SK-N-SH (cell line): ENCODE data around the gene WNT3. TPM values are rescaled to one million over a fixed set of nuclear protein-coding genes. Genes with fewer than 3 reads are reported as not detected.

Source experiments
- CTCF ChIA-PET: fragments of 300-600, 350-600 bp; formaldehyde crosslinking; extraction: SDS; loops from one replicate; lab custom pipeline; 2021; lab: Yijun Ruan, JAX
- POLR2A ChIA-PET: fragments of 350-600 bp; sonication (Branson Sonifier 250); formaldehyde crosslinking; extraction: SDS; loops from one replicate; lab custom pipeline; 2020; ENCODE audit warnings: antibody characterized with exemption, inconsistent platforms; lab: Yijun Ruan, JAX
- DNase-seq: peaks from one replicate; pipeline ENCODE4 v3.0.0; 2012
- H2AFZ ChIP-seq: fragments of 200-600 bp; sonication (generic); 2 replicates; pipeline ENCODE4 v1.8.1; 2016; ENCODE audit warnings: antibody characterized with exemption, mild to moderate bottlenecking, low read depth
- H3F3A ChIP-seq: fragments of 200-600 bp; sonication (generic); replicated peaks from 2 replicates; pipeline ENCODE3; 2016; ENCODE audit warnings: antibody characterized with exemption, mild to moderate bottlenecking; ENCODE audit not compliant: insufficient read depth
- H3K27ac ChIP-seq, 2 experiments: fragments of 200-500 bp in 1 of 2; fragments of 200-600 bp in 1 of 2; sonication (Bioruptor generic) in 1 of 2; sonication (generic), shearing (Covaris generic) in 1 of 2; 2 replicates each; pipeline versions ENCODE4 v1.5.1 to v1.6.1; 2014 to 2016; ENCODE audit warnings: low read depth in 2 of 2, inconsistent platforms in 1 of 2, low read length in 1 of 2, mild to moderate bottlenecking in 1 of 2, mixed read lengths in 1 of 2
- H3K27me3 ChIP-seq: fragments of 200-600 bp; sonication (generic), shearing (Covaris generic); 2 replicates; pipeline ENCODE4 v1.6.1; 2016; ENCODE audit warnings: mixed run types; ENCODE audit not compliant: insufficient read depth
- H3K36me3 ChIP-seq, 2 experiments: fragments of 200-500 bp in 1 of 2; fragments of 200-600 bp in 1 of 2; sonication (Bioruptor generic) in 1 of 2; sonication (generic) in 1 of 2; replicated peaks in 1 of 2; 2 replicates each; pipeline versions ENCODE3 to v1.5.1; 2014 to 2016; ENCODE audit warnings: low read length in 1 of 2, mild to moderate bottlenecking in 1 of 2; ENCODE audit not compliant: insufficient read depth in 2 of 2, control insufficient read depth in 1 of 2
- H3K4me1 ChIP-seq, 2 experiments: fragments of 200-500 bp in 1 of 2; fragments of 200-600 bp in 1 of 2; sonication (Bioruptor generic) in 1 of 2; sonication (generic), shearing (Covaris generic) in 1 of 2; 2 replicates each; pipeline versions ENCODE4 v1.5.1 to v1.6.1; 2014 to 2016; ENCODE audit warnings: low read depth in 1 of 2, low read length in 1 of 2, mixed run types in 1 of 2; ENCODE audit not compliant: insufficient read depth in 2 of 2, control insufficient read depth in 1 of 2
- H3K4me2 ChIP-seq: fragments of 200-600 bp; sonication (generic), shearing (Covaris generic); 2 replicates; pipeline ENCODE4 v1.6.1; 2017; ENCODE audit warnings: mixed run types
- H3K4me3 ChIP-seq, 2 experiments: fragments of 200-500 bp in 1 of 2; fragments of 200-600 bp in 1 of 2; sonication (Bioruptor generic) in 1 of 2; sonication (generic), shearing (Covaris generic) in 1 of 2; 2 replicates each; pipeline versions ENCODE4 v1.5.1 to v1.8.1; 2014 to 2016; ENCODE audit warnings: low read depth in 2 of 2, inconsistent platforms in 1 of 2, low read length in 1 of 2, mild to moderate bottlenecking in 1 of 2, mixed read lengths in 1 of 2, moderate library complexity in 1 of 2
- H3K79me2 ChIP-seq: fragments of 200-600 bp; sonication (generic); 2 replicates; pipeline ENCODE4 v1.8.1; 2017; ENCODE audit warnings: mild to moderate bottlenecking; ENCODE audit not compliant: insufficient read depth
- H3K9ac ChIP-seq: fragments of 200-600 bp; sonication (generic); 2 replicates; pipeline ENCODE4 v1.6.1; 2017; ENCODE audit warnings: mixed run types
- H3K9me2 ChIP-seq: fragments of 200-600 bp; sonication (generic); 2 replicates; pipeline ENCODE4 v1.6.1; 2017; ENCODE audit warnings: mixed run types
- H3K9me3 ChIP-seq: fragments of 200-600 bp; sonication (generic); 2 replicates; pipeline ENCODE4 v1.6.1; 2017; ENCODE audit warnings: mixed run types, mild to moderate bottlenecking, moderate library complexity
- H4K20me1 ChIP-seq: fragments of 200-600 bp; sonication (generic); 2 replicates; pipeline ENCODE4 v1.6.1; 2017; ENCODE audit warnings: mild to moderate bottlenecking, mixed run types; ENCODE audit not compliant: insufficient read depth
- CHD2 ChIP-seq: fragments of 150-350 bp; IDR thresholded peaks from 2 replicates; pipeline ENCODE4 v1.6.1; 2018; ENCODE audit warnings: low read length; ENCODE audit not compliant: partially characterized antibody
- ELF1 ChIP-seq: IDR thresholded peaks from 2 replicates; pipeline ENCODE4 v1.4.0; 2012
- FOXJ3 ChIP-seq: sonication (generic); formaldehyde crosslinking; IDR thresholded peaks from 2 replicates; pipeline ENCODE4 v1.5.1; 2020; ENCODE audit warnings: mild to moderate bottlenecking, missing genetic modification reagents
- GATA2 ChIP-seq: sonication (generic); formaldehyde crosslinking; IDR thresholded peaks from 2 replicates; pipeline ENCODE4 v1.5.0; 2020; ENCODE audit warnings: mild to moderate bottlenecking, missing genetic modification reagents
- IRF3 ChIP-seq: fragments of 150-350 bp; IDR thresholded peaks from 2 replicates; pipeline ENCODE4 v1.6.1; 2016; ENCODE audit warnings: mild to moderate bottlenecking, low read depth, low read length
- JUND ChIP-seq: IDR thresholded peaks from 2 replicates; pipeline ENCODE4 v1.4.0; 2012
- MXI1 ChIP-seq: IDR thresholded peaks from 2 replicates; pipeline ENCODE4 v1.6.1; 2012; ENCODE audit warnings: mild to moderate bottlenecking, low read depth, low read length, improper control_type of control experiment
- NFIC ChIP-seq: IDR thresholded peaks from 2 replicates; pipeline ENCODE4 v1.4.0; 2012; ENCODE audit warnings: borderline replicate concordance
- NRF1 ChIP-seq: IDR thresholded peaks from 2 replicates; pipeline ENCODE4 v1.6.1; 2012; ENCODE audit warnings: low read depth, mild to moderate bottlenecking, low read length
- POLR2AphosphoS5 ChIP-seq: IDR thresholded peaks from 2 replicates; pipeline ENCODE4 v1.6.1; 2012; ENCODE audit warnings: low read depth, low read length
- RAD21 ChIP-seq: IDR thresholded peaks from 2 replicates; pipeline ENCODE4 v1.6.1; 2012; ENCODE audit warnings: mild to moderate bottlenecking, low read length
- RFX5 ChIP-seq: IDR thresholded peaks from 2 replicates; pipeline ENCODE4 v1.6.1; 2012; ENCODE audit warnings: mild to moderate bottlenecking, improper control_type of control experiment, low read length
- RXRA ChIP-seq: IDR thresholded peaks from 2 replicates; pipeline ENCODE4 v1.4.0; 2012; ENCODE audit warnings: low read depth, mild to moderate bottlenecking, borderline replicate concordance
- SIN3A ChIP-seq: IDR thresholded peaks from 2 replicates; pipeline ENCODE4 v1.6.1; 2012; ENCODE audit warnings: low read depth, mild to moderate bottlenecking, low read length, moderate library complexity, borderline replicate concordance
- TAF1 ChIP-seq: IDR thresholded peaks from 2 replicates; pipeline ENCODE4 v1.6.1; 2012; ENCODE audit warnings: low read depth, mild to moderate bottlenecking, low read length, moderate library complexity, borderline replicate concordance
- TCF12 ChIP-seq: IDR thresholded peaks from 2 replicates; pipeline ENCODE4 v1.4.0; 2012
- TEAD4 ChIP-seq: IDR thresholded peaks from 2 replicates; pipeline ENCODE4 v1.4.0; 2012; ENCODE audit warnings: mild to moderate bottlenecking, borderline replicate concordance; ENCODE audit not compliant: insufficient read depth
- YY1 ChIP-seq: IDR thresholded peaks from 2 replicates; pipeline ENCODE4 v1.4.0; 2012; ENCODE audit warnings: low read depth, mild to moderate bottlenecking
- WGBS: methylation state at CpG from one replicate; pipeline ENCODE4 v1.1.6; 2017; ENCODE audit warnings: low lambda C conversion rate; 5-methylcytosine and 5-hydroxymethylcytosine counted together
- polyA plus RNA-seq, 3 experiments: library from polyadenylated mRNA; depleted of rRNA; stranded (reverse); fragments of >200 nt; gene quantifications; 2 replicates each; pipeline ENCODE4 v1.2.3, GENCODE V29; 2012
- TF ChIP-seq, protein P1 (sequence below): IDR thresholded peaks from 2 replicates; pipeline ENCODE4 v1.4.0; 2012; ENCODE audit warnings: low read depth, borderline replicate concordance

The WNT3 gene
- polyA plus RNA-seq, 1 of the 3 experiments (the other 2 are of a cell fraction): 5.3 TPM

- no peaks in the 10 kb centered on the region for H3K36me3 ChIP-seq
- no peak overlapping the region for H3K4me2 ChIP-seq
- ChIA-PET POLR2A (no interaction called here), CTCF (no interaction called here)
- DNase-seq: no peak
- TF ChIP-seq CHD2 (no peak), POLR2AphosphoS5 (no peak), FOXJ3 (no peak), RXRA (no peak), RFX5 (no peak), GATA2 (CRISPR knock-in tag) (no peak), TEAD4 (no peak), MXI1 (no peak), RAD21 (no peak)
- TF ChIP-seq, protein P1, sequence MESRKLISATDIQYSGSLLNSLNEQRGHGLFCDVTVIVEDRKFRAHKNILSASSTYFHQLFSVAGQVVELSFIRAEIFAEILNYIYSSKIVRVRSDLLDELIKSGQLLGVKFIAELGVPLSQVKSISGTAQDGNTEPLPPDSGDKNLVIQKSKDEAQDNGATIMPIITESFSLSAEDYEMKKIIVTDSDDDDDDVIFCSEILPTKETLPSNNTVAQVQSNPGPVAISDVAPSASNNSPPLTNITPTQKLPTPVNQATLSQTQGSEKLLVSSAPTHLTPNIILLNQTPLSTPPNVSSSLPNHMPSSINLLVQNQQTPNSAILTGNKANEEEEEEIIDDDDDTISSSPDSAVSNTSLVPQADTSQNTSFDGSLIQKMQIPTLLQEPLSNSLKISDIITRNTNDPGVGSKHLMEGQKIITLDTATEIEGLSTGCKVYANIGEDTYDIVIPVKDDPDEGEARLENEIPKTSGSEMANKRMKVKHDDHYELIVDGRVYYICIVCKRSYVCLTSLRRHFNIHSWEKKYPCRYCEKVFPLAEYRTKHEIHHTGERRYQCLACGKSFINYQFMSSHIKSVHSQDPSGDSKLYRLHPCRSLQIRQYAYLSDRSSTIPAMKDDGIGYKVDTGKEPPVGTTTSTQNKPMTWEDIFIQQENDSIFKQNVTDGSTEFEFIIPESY: no peak
- peaks cover 0 to 11% of the 10 kb centered on the region in 2 experiments; a peak in 1 of 4 replicates for H3K4me1 ChIP-seq
- no peaks in the 10 kb centered on the region for H4K20me1 ChIP-seq
- no peaks in the 10 kb centered on the region for H3F3A ChIP-seq
- no peak overlapping the region for H3K4me3 ChIP-seq
- no peaks in the 10 kb centered on the region for H3K9me2 ChIP-seq
- H3K27ac ChIP-seq: no peak overlapping the region
- no peaks in the 10 kb centered on the region for H3K79me2 ChIP-seq
- peaks cover 9% of the 10 kb centered on the region for H3K27me3 ChIP-seq
- no peak overlapping the region for H3K9ac ChIP-seq
- no peaks in the 10 kb centered on the region for H3K9me3 ChIP-seq
- 83% methylated on average over 22 of the region's 22 CpGs for WGBS
- no peak overlapping the region for H2AFZ ChIP-seq
Measured at GRCh38 chr17:46817151-46817900, 1.2 kb downstream of the WNT3 start.

DNA sequence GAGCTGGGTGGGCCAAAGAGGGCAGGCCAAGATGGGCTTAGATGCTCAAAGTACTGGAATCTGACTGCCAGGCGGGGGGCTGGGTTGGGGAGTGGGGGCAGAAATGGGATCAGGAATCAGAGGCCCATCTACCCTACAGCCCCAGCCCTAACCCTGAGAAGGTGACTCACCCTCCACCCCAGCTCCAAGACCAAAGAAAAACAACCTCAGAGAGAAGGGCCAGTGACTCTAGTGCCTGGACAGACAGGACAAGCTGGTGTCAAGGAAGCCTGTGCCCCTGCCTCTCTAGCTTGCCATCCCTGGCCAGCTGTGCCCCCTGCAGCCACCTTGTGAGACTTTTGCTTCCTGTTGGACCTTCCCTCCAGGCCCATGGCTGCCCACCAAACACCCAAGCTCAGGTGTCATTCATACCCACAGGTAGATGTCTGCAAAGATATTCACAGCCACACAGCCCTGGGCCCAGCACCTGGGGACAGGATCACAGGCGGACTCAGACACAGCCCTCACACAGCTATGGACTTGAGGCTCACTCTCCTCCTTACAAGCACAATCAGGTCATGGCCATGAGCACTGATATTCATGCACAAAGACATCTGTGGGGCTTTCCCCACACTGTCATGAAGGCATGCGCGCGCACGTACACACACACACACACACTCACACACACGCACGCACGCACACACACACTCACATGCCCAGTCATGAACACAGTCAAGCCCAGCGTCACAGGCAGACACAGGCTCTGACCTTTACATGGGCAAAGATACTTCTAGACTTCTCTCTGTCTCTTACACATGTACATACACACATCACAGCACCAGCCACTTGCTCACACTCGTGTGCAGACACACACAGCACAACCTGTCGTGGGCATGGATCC, 2.8 kb downstream of the WNT3 start:
- Histone ChIP-seq H3K4me2 (no peak overlapping the region), H2AFZ (no peak overlapping the region), H3K79me2 (no peaks in the 10 kb centered on the region), H4K20me1 (no peaks in the 10 kb centered on the region), H3F3A (no peaks in the 10 kb centered on the region), H3K9me3 (no peaks in the 10 kb centered on the region), H3K36me3 (no peaks in the 10 kb centered on the region), H3K27me3 (peaks cover 9% of the 10 kb centered on the region), H3K9ac (no peak overlapping the region), H3K4me3 (no peak overlapping the region), H3K27ac (no peak overlapping the region), H3K9me2 (no peaks in the 10 kb centered on the region), H3K4me1 (peaks cover 0 to 23% of the 10 kb centered on the region in 2 experiments; a peak in 1 of 4 replicates)
- DNase-seq: no peak
- ChIA-PET POLR2A (no interaction called here), CTCF (interaction anchor here (1.0 to 4.7 kb wide), 4 partner anchors 18 to 1387 kb away, joined by 3 to 39 read pairs (median 8); no protein-coding TSS in a partner anchor)
- TF ChIP-seq TCF12: no peak
- TF ChIP-seq POLR2AphosphoS5: no peak
- TF ChIP-seq MXI1: no peak
- TF ChIP-seq TAF1: no peak
- no peak for TF ChIP-seq JUND
- TF ChIP-seq YY1: no peak
- TF ChIP-seq IRF3: no peak
- no peak for TF ChIP-seq SIN3A
- TF ChIP-seq NRF1: no peak
- TF ChIP-seq RFX5: no peak
- no peak for TF ChIP-seq ELF1
- TF ChIP-seq NFIC: no peak
- 69% methylated on average over 12 of the region's 12 CpGs for WGBS
